Brain microvascular endothelial cell (primary cell): ENCODE measurements around the gene CES1.

Source experiments
- DNase-seq: peaks from one replicate; pipeline ENCODE4 v3.0.0-alpha.2; 2020
- H3K27ac ChIP-seq: fragments of 250-450 bp; sonication (Bioruptor Pico); 2 replicates; pipeline ENCODE4 v1.5.1; 2020; ENCODE audit warnings: mild to moderate bottlenecking, moderate library complexity
- H3K27me3 ChIP-seq: fragments of 250-450 bp; sonication (Bioruptor Pico); replicated peaks from 2 replicates; pipeline ENCODE4 v1.5.1; 2020; ENCODE audit warnings: mild to moderate bottlenecking
- H3K36me3 ChIP-seq: fragments of 250-450 bp; sonication (Bioruptor Pico); replicated peaks from 2 replicates; pipeline ENCODE4 v1.5.1; 2020; ENCODE audit warnings: mild to moderate bottlenecking
- H3K4me3 ChIP-seq: 2 replicates; pipeline ENCODE4 v1.5.1; 2011; ENCODE audit warnings: low read depth, mild to moderate bottlenecking, control low read depth, low read length, moderate library complexity
- in situ Hi-C: cut with HindIII; loops from 2 replicates; pipeline ENCODE4 v1.10.0; 2017; ENCODE audit warnings: low sequenced_read_pairs, low pct_ligation_motif_present
- TF ChIP-seq, protein P1 (sequence below): IDR thresholded peaks from 2 replicates; pipeline ENCODE4 v1.5.1; 2011; ENCODE audit warnings: low read depth, mild to moderate bottlenecking, moderate library complexity, low read length, control low read depth, inconsistent platforms; ENCODE audit errors: missing control alignments

Gene CES1

DNA sequence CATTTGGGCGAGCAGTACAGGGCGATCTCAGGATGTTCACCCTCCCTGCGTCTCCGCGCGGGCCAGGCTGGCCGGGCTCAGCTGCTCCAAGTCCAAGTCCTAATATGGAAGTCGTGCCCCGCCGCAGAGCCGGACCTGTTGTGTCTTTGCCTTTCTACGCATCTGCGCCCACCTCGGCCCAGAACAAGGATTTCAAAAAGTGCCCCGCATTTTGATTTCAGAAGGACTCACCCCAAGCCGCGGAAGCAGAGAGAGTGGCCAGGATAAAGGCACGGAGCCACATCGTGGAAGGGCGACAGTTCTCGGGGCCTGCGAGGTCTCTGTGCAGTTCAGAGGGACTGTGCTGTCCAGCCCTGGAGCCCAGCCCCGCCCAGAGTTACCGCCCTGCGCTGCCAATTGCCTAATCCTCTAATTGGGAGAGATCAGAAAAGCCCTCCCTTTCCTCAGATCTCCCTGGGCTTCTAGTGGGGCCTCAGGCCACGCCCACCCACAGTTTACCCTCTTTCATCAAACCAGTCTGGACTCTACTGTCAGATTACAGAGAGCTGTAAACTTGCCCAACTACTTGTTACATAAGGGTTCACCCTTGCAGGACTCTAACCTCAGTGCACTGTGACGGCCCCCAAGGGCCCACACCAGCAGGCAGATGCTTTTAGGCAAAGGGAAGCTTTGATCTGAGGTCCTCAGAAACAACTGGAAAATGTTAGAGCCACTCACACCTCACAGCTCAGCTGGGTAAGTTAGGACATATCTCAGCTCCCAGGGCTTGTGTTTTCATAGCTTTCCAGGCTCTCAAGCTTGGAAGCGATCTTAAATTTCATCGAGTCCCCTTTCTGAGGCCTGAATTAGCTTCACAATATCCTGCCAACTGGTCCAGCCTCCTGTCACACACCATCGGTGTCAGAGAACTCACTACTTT lies at the start of gene CES1:
Gene CES1, minus strand, starts transcription at position 324 of the 919 bp plus-strand sequence. Its CDS starts 41 bp downstream, at position 283.
- Histone ChIP-seq H3K27ac (no peak within 1 kb of the TSS), H3K4me3 (no peak within 1 kb of the TSS), H3K27me3 (no peaks in the 10 kb centered on the region), H3K36me3 (no peaks in the 10 kb centered on the region)
- DNase-seq, result no peak
- TF ChIP-seq, protein P1, sequence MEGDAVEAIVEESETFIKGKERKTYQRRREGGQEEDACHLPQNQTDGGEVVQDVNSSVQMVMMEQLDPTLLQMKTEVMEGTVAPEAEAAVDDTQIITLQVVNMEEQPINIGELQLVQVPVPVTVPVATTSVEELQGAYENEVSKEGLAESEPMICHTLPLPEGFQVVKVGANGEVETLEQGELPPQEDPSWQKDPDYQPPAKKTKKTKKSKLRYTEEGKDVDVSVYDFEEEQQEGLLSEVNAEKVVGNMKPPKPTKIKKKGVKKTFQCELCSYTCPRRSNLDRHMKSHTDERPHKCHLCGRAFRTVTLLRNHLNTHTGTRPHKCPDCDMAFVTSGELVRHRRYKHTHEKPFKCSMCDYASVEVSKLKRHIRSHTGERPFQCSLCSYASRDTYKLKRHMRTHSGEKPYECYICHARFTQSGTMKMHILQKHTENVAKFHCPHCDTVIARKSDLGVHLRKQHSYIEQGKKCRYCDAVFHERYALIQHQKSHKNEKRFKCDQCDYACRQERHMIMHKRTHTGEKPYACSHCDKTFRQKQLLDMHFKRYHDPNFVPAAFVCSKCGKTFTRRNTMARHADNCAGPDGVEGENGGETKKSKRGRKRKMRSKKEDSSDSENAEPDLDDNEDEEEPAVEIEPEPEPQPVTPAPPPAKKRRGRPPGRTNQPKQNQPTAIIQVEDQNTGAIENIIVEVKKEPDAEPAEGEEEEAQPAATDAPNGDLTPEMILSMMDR, result no peak
- in situ Hi-C loops, result loop anchor here (25.0 kb wide), 1 partner anchor 396 kb away; no protein-coding TSS in a partner anchor

DNA sequence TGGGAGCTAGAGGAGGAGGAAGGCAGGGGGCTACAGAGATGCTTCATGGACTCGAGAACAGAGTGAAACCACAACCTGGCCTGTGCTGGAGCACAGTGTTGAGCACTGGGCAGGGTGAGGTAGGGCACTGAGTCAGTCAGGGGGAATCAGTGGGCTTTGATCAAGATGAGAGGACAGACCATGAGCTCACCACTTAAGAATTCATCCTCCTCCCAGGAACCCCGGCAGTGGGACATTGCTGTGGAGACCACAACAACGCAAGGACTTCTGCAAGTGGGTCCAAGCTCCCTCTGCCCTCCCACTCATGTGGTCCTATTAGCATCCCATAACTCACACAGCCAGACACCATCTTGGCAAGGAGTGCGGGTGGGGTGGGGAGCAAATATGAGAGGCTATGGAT lies 44.0 kb upstream of the CES1 start:
- no peaks in the 10 kb centered on the region for H3K36me3 ChIP-seq
- no peaks in the 10 kb centered on the region for H3K27me3 ChIP-seq
- H3K27ac ChIP-seq, result no peak overlapping the region
- in situ Hi-C loops, result no loop called here
- TF ChIP-seq, protein P1, result no peak
- DNase-seq, result no peak
- H3K4me3 ChIP-seq, result no peak overlapping the region

DNA sequence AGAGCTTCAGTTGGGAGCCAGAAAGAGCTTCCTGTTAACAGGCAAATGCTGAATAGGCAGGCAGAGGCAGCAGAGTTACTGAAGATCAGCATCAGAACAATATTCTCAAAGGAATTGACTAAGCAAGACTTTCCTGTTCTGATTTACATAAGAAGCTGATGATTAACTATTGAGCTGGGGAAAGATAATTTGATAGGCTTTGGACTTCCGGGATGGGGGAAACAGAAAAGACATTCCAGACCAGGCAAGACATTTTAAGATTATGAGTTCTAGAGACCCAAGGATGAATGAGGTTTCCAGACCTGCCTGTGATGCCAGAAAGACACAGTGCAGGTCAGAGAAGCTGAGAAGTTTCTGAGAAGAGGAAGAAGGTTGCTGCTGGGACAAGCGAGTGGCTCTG lies 42.4 kb upstream of the CES1 start, which contains the start of gene CES5A:
Gene CES5A, minus strand, starts transcription at position 101 of the 400 bp plus-strand sequence. CDS start 152 bp downstream, outside the sequence.
- Histone ChIP-seq H3K27me3 (no peaks in the 10 kb centered on the region), H3K27ac (no peak within 1 kb of the TSS), H3K36me3 (no peaks in the 10 kb centered on the region), H3K4me3 (no peak within 1 kb of the TSS)
- DNase-seq, result no peak
- TF ChIP-seq, protein P1, result no peak
- in situ Hi-C loops, result no loop called here

DNA sequence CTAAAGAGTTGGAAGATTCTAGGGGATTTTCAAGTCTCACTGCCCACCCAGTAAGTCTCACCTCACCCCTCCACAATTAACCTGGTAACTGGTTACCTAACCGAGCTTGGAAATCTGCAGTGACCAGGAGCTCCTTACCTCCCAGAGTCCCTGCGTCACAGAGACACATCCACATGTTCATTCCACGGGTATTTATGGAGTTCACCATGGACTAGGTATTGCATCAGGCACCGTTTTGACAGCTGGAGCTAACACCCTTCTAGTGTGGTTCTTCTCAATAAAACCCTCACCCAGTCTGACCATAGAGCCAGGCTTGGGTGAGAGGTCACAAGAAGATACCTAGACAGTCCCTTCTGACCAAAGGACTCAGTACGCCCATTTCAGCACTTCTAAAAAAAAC lies 40.2 kb upstream of the CES1 start:
- H3K4me3 ChIP-seq, result no peak overlapping the region
- TF ChIP-seq, protein P1, result no peak
- H3K36me3 ChIP-seq, result no peaks in the 10 kb centered on the region
- DNase-seq, result no peak
- in situ Hi-C loops, result no loop called here
- no peaks in the 10 kb centered on the region for H3K27me3 ChIP-seq
- no peak overlapping the region for H3K27ac ChIP-seq

DNA sequence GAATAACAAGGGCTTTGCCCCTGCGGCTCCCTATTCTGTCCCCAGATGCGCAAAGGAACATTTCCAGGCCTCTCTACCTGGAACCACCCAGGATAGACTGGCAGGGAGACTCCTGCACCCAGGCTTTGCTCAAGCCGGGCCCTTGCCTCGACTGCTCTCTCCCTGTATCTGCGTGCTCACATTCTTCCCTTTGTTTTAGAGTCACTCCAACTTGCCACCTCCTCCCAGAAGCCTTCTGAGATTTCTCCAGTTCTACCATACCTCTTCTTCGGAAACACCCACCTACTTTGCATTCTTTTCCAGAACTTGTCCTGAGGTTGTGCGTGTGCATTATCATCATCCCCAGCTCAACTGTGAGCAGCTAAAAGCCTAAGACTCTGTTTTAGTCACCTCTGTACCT lies 39.2 kb upstream of the CES1 start:
- H3K27ac ChIP-seq, result no peak overlapping the region
- in situ Hi-C loops, result no loop called here
- H3K36me3 ChIP-seq, result no peaks in the 10 kb centered on the region
- TF ChIP-seq, protein P1, result no peak
- H3K4me3 ChIP-seq, result no peak overlapping the region
- no peak for DNase-seq
- no peaks in the 10 kb centered on the region for H3K27me3 ChIP-seq
